ENCODE measurements around the gene SLC27A4.

Gene SLC27A4

DNA sequence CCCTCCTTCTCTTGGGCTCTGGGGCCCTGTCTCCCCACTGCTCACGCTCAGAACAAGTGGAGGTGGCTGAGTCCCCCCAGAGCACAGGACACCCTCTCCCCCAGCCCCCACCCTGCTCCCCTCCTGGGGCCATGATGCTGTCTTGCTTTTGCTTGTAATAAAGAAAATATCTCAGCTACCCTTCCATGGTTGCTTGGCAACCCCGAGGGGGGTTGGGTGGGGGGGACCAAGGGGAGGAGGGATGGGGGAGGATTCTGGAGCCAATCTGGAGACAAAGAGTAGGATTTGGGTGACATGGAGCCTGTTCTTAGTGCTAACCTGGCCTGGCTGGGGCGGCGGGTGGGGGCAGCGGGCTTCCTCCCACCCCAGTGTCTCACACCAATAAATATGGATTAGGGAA lies 64.2 kb downstream of the SLC27A4 start:
- no peaks in the 10 kb centered on the region for H3K4me1 ChIP-seq (ENCODE audit: insufficient read depth, poor library complexity, severe bottlenecking)
- no peaks in the 10 kb centered on the region for H3K9me3 ChIP-seq (ENCODE audit: severe bottlenecking)
- no peak overlapping the region for H3K27ac ChIP-seq (ENCODE audit: poor library complexity, severe bottlenecking)
- no peaks in the 10 kb centered on the region for H3K36me3 ChIP-seq (ENCODE audit: low read depth)
- H3K4me3 ChIP-seq (ENCODE audit: severe bottlenecking) = no peak overlapping the region
- no peaks in the 10 kb centered on the region for H3K27me3 ChIP-seq (ENCODE audit: insufficient read depth, poor library complexity, severe bottlenecking)
- ATAC-seq (ENCODE audit: low read depth) (no peak), DNase-seq (ENCODE audit: low spot score) (no peak)
- TF ChIP-seq, protein P1, sequence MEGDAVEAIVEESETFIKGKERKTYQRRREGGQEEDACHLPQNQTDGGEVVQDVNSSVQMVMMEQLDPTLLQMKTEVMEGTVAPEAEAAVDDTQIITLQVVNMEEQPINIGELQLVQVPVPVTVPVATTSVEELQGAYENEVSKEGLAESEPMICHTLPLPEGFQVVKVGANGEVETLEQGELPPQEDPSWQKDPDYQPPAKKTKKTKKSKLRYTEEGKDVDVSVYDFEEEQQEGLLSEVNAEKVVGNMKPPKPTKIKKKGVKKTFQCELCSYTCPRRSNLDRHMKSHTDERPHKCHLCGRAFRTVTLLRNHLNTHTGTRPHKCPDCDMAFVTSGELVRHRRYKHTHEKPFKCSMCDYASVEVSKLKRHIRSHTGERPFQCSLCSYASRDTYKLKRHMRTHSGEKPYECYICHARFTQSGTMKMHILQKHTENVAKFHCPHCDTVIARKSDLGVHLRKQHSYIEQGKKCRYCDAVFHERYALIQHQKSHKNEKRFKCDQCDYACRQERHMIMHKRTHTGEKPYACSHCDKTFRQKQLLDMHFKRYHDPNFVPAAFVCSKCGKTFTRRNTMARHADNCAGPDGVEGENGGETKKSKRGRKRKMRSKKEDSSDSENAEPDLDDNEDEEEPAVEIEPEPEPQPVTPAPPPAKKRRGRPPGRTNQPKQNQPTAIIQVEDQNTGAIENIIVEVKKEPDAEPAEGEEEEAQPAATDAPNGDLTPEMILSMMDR (IDR thresholded peaks at IDR 0.05; ENCODE audit: poor library complexity, severe bottlenecking) = no peak

DNA sequence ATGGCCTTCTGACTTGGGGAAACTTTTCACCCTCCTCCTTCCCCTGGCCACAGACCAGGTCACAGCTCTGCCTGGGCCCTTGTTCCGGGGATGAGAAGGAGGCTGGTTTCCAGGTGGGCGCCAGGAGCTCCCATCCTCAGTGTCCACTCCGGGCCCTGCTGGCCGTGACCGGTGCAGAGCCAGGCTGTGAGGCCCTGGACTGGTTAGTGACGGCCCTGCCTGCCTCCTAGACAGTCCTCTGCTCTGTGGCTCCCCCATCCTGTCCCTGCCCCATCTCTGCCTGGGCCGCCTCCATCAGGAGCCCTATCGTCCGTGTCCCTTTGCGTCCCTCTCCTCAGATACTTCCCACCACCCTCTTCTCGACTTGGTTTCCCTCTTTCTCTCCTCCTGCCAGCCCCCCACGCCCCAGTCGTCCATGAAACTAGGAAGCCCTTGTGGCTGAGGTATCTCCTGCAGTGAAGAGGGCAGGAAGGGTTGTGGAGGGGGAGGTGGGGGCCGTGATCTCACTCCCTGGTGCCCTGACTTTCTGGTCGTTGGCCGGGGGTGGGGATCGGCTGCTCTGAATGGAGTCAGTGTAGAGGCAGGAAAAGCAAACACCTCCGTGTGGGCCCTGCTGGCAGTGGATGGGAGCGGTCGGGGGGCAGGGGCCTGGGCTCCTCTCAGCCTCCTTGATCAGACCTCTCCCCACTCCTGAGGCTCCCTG lies 64.9 kb downstream of the SLC27A4 start:
- ATAC-seq (ENCODE audit: low read depth) = no peak
- TF ChIP-seq, protein P1 (IDR thresholded peaks at IDR 0.05; ENCODE audit: poor library complexity, severe bottlenecking) = no peak
- Histone ChIP-seq H3K36me3 (ENCODE audit: low read depth) (no peaks in the 10 kb centered on the region), H3K9me3 (ENCODE audit: severe bottlenecking) (no peaks in the 10 kb centered on the region), H3K4me1 (ENCODE audit: insufficient read depth, poor library complexity, severe bottlenecking) (no peaks in the 10 kb centered on the region), H3K27me3 (ENCODE audit: insufficient read depth, poor library complexity, severe bottlenecking) (no peaks in the 10 kb centered on the region), H3K27ac (ENCODE audit: poor library complexity, severe bottlenecking) (no peak overlapping the region), H3K4me3 (ENCODE audit: severe bottlenecking) (no peak overlapping the region)
- DNase-seq (ENCODE audit: low spot score) = no peak

DNA sequence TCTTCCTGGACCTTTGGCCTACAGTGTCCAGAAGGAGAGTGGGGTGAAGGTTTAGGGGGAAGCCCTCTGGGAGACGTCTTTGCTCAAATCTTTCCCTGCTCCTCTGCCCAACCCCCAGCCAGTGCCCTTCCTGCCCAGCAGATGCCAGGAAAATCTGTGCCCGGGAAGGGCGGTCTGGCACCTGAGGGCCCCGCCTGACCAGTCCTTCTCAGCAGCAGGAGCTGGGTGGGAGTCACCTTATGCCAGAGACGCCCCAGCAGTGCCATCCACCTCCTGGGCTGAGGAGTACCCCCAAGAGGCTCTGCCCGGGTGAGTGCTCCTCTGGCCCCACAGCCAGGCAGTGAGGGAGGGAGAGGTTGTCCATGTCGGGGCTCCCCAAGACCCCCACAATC lies 65.4 kb downstream of the SLC27A4 start:
- no peak for DNase-seq (ENCODE audit: low spot score)
- no peaks in the 10 kb centered on the region for H3K36me3 ChIP-seq (ENCODE audit: low read depth)
- TF ChIP-seq, protein P1 (IDR thresholded peaks at IDR 0.05; ENCODE audit: poor library complexity, severe bottlenecking) = no peak
- no peak overlapping the region for H3K4me3 ChIP-seq (ENCODE audit: severe bottlenecking)
- H3K27ac ChIP-seq (ENCODE audit: poor library complexity, severe bottlenecking) = no peak overlapping the region
- ATAC-seq (ENCODE audit: low read depth) = no peak
- H3K4me1 ChIP-seq (ENCODE audit: insufficient read depth, poor library complexity, severe bottlenecking) = no peaks in the 10 kb centered on the region
- no peaks in the 10 kb centered on the region for H3K27me3 ChIP-seq (ENCODE audit: insufficient read depth, poor library complexity, severe bottlenecking)
- H3K9me3 ChIP-seq (ENCODE audit: severe bottlenecking) = no peaks in the 10 kb centered on the region

DNA sequence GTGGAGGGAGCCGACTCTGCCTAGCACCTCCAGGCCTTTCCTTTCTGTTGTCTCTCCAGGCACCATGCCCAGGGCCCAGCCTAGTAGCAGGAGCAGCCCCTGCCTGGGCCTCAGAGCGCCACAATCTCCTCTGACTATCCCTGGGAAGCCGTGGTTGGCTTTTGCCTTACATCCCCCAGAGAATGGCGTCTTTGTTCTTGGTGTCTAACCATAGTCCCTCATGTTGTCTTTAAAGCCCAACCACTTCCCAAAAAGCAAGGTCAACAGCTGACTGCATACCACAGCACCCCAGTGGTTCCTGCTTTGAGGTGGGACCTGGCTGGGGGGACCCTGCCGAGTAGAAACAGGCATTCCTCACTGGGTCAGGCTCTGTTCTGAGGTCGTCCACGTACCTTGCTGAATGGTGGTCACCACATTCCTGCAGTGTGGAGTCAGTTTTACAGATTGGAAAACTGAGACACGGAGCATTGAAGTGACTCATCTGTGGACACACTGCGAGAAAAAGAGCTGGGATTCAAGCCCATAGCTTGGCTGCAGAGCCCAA lies 66.6 kb downstream of the SLC27A4 start:
- H3K36me3 ChIP-seq (ENCODE audit: low read depth) = no peaks in the 10 kb centered on the region
- TF ChIP-seq, protein P1 (IDR thresholded peaks at IDR 0.05; ENCODE audit: poor library complexity, severe bottlenecking) = no peak
- no peak overlapping the region for H3K27ac ChIP-seq (ENCODE audit: poor library complexity, severe bottlenecking)
- DNase-seq (ENCODE audit: low spot score) (no peak), ATAC-seq (ENCODE audit: low read depth) (no peak)
- H3K4me3 ChIP-seq (ENCODE audit: severe bottlenecking) = no peak overlapping the region
- H3K4me1 ChIP-seq (ENCODE audit: insufficient read depth, poor library complexity, severe bottlenecking) = no peaks in the 10 kb centered on the region
- no peaks in the 10 kb centered on the region for H3K27me3 ChIP-seq (ENCODE audit: insufficient read depth, poor library complexity, severe bottlenecking)
- H3K9me3 ChIP-seq (ENCODE audit: severe bottlenecking) = no peaks in the 10 kb centered on the region

DNA sequence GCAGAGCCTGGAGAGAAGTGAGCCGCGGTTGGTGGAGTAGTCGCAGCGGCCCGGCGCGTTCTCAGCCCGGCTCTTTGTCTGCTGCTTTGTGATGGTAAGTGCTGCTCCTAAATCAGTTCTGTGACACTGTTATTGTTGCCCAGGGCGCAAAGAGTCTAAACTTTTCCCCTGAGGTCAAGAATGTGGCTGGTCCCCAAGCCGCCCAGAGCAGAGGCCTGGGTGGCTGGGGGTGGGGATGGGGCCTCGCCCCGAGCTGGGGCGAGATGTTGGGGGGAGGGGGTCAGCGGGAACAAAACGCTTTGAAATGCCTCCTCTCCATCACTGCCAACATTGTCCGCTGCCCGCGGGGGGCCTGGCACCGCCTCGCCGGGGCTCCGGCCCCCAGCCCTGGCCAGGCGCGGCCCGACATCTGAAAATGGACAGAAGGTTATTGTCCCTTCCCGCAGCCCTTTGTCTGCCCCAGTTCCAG lies 68.7 kb downstream of the SLC27A4 start:
- no peak for ATAC-seq (ENCODE audit: low read depth)
- DNase-seq (ENCODE audit: low spot score) = no peak
- Histone ChIP-seq H3K4me3 (ENCODE audit: severe bottlenecking) (no peak overlapping the region), H3K27ac (ENCODE audit: poor library complexity, severe bottlenecking) (no peak overlapping the region), H3K27me3 (ENCODE audit: insufficient read depth, poor library complexity, severe bottlenecking) (no peaks in the 10 kb centered on the region), H3K36me3 (ENCODE audit: low read depth) (no peaks in the 10 kb centered on the region), H3K4me1 (ENCODE audit: insufficient read depth, poor library complexity, severe bottlenecking) (no peaks in the 10 kb centered on the region), H3K9me3 (ENCODE audit: severe bottlenecking) (no peaks in the 10 kb centered on the region)
- TF ChIP-seq, protein P1 (IDR thresholded peaks at IDR 0.05; ENCODE audit: poor library complexity, severe bottlenecking) = no peak

Measured in RWPE2 (cell line).